NCI-H1092 treated with DMSO at 0.1 percent for 48 hours (cell line): ENCODE results near the gene RRBP1.
A peak's percentile ranks its signal among the peaks of the same experiment; 100 is the strongest.

Experiments used
- DNase-seq: peaks from one replicate; lab custom pipeline; 2025; lab: John Stamatoyannopoulos, UW

The RRBP1 gene

DNA sequence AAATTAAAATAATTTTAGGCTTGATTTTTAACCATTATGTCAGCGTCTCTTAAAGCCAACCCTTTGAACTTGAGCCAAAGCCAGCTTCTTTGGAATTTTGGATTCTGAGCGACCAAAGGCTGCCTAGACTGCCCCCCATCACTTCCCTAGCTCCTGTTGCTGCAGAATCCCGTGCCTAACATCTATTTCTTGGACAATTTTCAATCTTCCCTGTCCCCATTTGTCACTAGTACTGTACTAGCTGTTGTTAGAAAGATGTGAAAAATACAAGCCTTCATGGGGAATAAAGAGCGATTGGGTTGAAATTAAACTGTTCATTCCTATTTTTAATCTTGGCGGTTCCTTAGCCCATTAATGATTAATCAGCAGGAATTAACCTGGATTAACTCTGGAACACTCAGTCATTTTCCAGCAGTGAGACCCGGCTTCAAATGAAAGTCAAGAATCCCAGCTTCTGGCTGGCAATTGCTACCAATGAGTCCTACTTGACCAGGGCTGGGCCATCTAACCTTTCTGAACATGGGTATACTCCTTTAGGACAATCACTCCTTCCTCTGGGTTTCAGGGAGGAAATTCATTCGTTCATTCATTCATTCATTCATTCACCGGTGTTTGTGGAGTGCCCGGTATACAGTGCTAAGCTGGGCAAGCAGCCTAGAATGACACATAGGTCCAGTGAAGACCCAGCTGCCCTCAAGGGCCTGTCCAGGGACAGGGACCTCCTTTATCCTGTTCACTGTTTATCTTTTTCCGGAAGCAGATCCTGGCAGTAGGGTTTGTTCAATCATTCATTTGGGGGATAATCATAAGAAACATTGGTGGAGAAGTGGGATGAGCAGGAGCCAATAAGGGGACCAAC is 1.4 kb upstream of the RRBP1 start:
- DNase-seq = no peak

DNA sequence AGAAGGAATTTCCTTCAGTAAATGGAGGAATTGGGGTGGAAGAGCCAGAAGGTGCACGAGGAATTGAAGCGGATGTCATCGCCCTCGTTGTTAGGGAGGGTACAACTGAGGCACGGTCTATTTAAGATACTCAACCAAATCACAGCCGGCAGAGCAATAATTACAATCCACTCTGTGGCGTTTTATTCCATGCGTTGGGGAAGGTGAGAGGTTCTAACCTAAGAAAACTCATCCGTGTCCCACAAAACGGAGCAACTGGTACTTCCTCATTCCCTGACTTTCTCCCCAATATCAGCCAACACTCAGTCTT is 802 bp upstream of the RRBP1 start:
- no peak for DNase-seq

DNA sequence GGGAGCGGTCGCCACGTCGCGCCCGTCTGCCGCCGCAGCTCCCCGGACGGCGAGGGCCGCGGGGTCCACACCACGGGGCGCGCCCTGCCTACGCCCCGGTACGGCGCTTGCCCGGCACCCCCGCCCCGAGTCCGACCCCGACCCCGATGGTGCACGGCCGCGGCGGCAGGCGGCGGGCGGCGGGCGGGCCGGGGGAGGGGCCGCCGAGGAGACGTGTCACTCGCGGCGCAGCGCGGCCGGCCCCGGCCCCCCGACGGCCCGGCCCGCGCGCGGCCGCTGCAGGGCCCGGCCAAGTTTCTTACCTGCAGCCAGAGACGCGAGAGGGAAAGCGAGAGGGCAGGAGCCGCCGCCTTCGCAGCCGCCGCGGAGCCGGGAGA is 328 bp downstream of the RRBP1 start:
- no peak for DNase-seq

DNA sequence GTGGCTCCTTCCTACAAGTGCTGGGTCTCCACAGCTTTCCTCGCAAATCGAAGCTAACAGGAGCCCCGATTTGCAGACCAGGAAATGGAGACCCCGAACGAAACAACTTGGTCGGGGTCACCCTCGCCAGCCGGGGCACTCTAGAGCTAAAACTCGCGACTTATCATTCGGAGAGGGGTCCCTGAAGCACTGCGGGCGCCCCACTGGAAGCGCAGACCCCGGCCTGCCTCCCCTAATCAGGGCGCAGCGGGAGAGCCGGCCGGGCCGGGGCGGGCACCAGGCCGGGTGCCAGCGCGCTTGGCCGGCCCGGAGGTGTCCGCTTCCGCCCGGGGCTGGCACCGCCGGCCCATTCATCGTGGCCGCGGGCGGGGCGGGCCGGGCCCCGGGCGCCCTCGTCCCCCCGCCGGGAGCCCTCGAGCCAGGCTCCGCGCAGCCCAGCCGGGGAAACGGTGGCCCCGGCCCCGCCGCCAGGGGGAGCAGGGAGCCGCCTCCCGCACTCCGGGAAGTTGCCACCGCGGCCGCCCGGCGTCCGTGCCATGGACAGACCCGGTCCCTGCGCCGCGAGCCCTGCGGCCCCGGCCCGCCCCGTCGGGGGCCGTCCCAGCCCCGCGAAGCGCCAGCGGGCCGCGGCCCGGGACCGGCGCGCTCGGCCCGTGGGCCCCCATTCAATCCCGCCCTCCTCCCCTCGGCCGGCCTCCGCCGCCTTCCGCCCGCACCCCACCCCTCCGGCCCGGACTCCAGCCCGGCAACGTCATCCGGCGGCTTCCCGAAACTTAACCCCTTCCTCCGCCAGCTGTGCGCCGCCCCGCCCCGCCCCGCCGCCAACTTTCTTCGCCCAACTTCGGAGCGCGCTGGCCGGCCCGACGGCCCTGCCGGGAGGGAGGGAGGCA is 961 bp downstream of the RRBP1 start:
- DNase-seq = peak; percentile 44

DNA sequence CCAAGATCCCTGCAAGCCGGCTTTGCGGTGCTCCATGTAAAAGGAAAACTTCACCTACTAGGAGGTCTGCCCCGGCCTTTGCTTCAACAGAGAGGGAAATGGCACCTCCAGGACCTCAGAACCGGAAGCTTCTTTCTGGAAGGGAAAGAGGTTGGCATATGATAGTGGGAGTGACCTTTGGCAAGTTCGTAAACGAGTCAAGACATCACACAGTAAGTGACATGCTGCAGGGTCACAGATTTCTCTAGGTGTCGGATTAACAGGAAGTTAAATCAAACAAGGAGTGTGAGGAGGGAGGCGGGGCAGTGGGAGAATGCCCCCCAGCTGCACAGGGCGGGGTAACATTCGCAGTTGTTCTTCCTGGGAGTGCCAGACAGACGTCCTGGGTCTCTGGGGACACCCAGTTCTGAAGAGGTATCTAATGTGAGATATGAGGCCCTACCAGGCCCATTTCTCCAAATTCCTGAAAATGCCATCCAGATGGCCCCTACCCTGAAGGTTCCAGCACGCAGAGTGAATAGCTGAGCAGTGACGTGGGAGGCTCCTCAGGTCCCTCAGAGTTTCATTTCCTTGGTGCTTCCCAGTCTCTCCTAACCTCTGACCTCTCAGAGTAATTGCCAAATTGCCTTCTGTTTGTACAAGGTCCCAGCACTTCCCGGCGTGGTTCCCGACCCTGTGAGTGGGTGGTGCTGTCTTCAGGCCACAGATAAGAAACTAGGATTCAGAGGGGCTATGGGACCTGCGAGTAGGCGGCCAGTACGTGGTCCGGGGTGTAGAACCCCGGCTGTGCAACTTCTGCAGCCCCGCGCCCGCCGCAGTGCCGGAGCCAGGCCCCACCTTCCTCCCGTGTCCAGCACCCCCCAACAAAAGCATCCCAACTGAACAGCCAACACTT is 1.9 kb downstream of the RRBP1 start:
- no peak for DNase-seq

DNA sequence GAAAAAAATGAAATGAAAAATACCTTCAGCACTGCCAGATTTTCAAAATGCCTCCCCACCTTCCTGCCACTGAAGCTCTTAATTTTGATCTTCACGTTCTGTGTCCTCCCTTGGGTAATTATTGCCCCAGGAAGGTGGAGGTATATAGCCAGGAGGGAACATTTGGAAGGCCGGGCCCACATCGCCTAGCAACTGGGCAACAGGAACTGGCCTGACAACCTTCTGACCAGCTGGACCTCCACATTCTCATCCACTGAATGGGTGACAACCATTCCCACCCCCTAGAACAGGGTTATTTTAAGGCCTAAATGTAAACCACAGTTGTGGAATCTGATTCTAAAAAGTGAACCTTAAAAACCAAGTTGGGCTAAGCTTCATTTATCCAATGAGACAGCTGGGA is 3.2 kb downstream of the RRBP1 start:
- DNase-seq = no peak

DNA sequence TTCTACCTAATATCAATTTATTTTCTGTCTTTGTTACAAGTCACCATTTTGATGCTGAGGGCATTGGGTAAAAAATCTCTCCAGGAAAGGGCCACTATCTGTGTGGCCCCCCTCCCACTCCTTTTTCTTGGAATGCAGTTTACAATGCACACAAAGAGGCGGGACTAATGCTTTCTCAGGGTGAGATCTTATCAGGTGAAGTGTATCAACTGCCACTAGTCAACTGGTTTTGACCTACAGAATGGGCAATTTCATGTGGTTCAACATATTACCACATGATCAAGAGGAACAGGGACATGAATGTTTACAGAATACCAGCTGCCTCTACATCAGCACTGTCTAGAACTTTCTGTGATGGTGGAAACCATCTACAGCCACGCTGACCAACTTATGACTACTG is 3.7 kb downstream of the RRBP1 start:
- no peak for DNase-seq

DNA sequence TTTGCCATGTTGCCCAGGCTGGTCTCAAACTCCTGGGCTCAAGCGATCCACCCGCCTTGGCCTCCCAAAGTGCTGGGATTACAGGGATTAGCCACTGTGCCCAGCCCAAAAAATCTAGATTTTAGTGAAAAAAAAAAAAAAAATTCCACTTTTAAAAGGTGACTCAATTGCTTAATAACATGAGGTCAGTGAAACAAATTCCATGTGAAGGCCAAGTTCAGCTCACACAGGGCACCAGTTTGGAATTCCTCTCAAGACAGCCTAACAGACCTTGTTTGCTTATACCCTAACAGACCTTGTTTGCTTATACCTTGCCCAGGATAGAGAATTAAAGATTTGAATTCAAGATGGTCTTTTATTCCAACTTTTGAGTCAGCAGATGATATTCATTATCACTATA is 5.1 kb downstream of the RRBP1 start:
- no peak for DNase-seq

DNA sequence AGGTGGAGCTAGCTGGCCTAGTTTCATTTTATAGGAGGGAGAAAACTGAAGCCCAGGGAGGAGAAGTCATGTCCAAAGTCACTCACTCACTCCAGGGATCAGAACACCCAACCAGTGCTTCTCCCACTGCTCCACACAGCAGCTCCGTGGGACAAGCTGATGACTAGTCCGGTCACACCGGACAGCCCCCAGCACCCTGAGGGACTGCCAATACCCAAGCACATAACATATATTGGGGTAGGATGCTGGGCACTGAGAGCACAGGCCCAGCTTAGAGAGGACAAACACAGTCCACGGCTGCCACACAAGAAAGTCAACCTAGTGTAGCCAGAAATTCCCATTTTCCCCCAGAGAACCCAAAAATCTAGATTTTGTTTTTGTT is 5.7 kb downstream of the RRBP1 start:
- DNase-seq = no peak

DNA sequence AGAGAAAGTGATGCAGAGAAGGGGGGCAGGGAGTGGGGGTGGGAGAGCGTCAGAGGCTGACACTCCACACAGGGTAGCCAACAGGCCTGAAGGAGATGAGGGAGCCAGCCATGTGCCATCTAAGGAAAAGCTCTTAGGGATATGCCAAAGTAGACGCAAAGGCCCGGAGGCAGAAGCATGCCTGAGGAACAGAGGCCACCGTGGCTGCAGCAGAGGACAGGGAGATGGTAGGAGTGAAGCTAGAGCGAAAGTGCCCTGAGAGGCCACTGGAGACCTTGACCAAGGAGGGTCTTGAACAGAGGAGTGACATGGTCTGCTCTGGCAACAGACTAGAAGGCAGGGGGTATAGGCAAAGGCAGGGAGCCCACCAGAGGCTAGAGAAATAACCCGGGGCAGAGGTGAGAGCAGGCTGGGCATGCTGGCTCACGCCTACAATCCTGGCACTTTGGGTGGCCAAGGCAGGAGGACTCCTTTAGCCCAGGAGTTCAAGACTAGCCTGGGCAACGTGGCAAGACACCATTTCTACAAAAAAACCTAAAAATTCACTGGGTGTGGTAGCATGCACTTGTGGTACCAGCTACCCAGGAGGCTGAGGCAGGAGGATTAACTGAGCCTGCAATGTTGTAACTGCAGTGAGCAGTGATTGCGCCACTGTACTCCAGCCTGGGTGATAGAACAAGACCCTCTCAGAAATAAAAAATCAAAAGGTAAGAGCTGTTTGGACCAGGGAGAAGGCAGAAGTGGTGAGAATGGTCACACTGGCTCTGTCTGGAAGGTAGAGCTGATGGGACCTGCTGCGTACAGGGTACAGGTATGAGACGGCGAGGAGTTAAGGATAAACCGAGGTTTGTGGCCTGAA is 6.3 kb downstream of the RRBP1 start:
- DNase-seq = no peak

DNA sequence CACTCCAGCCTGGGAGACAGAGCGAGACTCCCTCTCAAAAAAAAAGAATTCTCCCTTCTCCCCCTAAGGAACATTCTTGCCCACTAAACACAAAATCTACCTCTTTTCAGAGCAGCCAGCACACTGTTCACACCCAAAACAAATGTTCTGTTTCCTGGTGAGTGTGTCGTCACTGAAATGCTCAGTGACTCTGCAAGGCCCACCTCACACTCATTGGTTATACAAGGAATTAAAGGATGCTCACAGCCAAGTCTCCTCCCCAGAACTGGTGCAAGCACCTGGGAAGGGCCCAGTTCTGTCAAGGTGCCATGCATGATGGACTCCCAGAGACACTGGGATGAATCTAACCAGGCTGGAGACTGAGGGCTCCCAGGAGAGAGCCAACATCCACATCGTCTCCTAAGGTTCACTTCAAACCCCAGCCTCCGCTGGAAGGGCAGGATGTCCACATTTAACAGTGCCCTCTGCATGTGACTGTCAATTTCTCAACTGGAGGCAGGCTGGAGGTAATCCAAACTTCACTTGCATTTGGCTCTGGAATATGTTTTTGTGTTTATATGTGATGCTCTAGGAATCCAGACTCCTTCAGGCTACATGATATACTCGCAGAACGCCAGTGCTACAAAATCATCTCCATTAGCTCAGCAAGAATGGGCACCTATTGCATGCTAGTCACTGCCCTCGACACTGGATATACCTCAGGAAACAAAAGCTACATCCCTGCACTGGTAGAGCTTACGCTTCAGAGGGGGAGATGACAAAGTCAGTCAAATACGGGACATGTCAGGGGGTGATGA is 7.1 kb downstream of the RRBP1 start:
- DNase-seq = no peak

DNA sequence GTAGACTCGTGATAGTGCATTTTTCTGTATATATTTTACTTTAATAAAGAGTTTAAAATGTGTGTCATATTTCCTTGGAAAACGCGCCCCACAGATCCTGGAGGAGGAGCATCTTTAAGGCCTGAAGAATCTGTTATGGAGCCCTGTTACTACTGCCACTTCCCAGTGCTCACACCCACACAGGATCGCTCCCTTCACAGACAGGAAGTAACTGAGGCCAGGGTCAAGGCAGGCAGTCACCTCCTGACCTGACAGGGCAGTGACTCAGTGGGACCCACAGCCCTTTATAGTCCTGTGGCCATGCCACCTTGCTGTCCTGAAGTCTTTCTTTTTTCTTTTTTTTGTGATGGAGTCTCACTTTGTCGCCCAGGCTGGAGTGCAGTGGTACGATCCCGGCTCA is 9.0 kb downstream of the RRBP1 start:
- DNase-seq = no peak

DNA sequence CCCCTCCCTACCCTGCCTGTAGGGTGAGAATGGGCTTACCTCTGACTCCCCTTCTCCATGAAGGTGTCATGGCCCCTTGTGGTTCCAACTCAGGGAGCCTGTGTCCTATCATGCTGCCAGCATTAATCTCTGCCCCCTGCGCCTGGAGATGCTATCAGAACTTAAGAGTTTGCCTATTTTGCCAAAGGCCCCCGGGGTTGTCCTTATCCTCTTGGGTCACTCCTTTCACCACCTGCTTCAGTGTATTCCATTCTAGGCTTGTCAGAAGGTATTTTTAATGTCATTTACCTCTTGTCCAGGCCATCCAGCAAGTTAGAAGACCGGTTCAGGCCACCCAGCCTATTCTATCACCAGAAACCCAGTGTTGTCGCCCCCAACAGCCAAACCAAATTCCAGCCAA is 10.5 kb downstream of the RRBP1 start:
- DNase-seq = no peak

DNA sequence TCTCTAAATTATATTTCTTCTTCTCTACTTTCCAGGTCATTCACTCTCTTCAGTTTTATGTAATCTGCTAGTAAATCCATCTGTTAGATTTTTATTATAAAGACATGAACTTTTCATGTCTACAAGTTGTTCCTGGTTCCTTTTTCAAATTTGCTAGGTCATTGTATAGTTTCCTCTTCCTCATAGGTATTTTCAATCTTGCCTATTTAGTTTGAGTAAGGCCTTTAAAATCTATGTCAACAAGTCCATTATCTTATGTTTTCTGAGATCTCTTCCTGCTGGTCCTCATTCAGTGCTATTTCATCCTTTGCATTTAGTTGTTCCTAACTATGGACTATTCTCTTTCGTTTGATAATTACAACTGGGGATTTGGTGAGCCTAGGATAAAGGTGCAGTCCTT is 11.0 kb downstream of the RRBP1 start:
- DNase-seq = no peak

DNA sequence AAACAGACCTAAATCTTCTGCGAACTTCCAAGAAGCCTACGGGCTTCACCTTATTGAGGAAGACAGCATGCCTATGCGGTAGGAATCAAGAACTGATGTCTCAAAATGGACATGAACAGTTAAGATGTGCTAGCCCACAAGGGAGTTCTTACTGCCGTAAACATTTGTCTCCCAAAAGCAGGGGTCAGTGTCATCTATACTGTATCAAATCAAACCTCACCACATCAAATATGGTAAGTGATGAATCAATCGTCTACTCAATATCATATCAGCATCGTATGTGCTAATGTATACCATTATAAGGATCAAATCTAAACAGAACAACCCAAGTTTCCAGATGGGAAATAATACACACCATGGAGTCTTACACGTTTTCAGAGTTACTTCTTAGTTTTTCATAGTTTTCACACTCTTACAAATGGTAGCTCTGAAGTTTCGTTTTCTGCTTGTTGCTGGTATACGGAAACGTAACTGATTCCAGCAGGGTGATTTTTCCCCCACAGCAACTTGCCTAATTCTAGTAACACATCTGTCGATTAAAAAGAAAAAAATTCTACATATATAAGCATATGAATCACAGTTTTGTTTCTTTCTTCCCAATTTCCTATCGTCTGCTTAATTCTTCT is 12.6 kb downstream of the RRBP1 start:
- DNase-seq = no peak

DNA sequence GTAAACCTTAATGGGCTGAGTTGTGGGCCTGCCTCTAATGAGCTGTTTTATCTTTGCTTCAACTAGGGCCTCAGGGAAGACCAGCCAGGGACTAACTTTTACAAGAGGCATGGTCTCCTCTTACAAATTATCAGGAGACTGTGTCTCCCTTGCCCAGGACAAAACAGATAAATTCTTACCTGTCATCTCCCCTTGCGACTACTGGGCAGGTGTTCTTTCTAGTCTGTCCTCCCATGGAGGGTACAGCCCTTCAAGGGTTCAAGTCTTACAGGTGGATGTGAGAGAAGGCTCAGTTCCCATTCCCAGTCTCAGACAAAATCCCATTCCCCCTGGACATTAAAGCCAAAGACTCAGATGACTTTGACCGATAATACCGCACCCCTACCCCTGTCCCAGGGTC is 13.6 kb downstream of the RRBP1 start:
- no peak for DNase-seq

DNA sequence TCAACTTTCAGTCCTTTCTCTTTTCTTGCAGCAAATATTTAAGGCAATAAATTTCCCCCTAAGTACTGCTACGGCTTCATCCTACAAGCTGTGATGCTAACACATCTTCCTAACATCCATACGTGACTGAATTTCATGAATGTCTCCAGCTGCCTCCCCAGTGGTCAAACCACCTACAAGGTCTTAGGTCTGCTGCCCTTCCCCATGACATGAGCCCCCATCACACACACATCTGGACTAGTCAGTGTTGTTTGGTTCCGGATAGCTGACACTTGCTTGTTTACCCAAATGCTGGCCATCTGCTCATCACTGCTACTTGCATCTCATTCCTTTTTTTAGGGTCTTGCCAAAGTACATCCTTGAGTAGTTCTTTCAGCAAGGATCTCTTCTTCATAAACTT is 14.6 kb downstream of the RRBP1 start:
- no peak for DNase-seq

DNA sequence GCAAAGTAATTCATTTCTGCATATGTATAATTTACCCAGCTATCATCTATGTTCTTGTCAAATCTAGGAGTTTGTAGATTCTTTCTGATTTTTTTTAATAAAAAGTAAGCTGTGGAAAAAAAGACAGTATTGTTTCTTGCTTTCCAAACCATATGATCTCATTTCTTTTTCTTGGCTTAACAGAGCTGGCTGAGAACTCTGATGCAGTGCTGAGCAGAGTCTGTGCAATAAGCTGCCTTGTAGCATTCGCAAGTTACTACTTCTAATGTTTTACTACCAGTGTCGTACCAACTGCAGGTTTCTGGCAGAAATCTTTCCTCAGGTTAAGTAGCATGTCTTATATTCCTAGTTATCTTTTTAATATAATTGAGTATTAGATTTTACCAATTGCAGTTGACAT is 15.6 kb downstream of the RRBP1 start:
- no peak for DNase-seq

DNA sequence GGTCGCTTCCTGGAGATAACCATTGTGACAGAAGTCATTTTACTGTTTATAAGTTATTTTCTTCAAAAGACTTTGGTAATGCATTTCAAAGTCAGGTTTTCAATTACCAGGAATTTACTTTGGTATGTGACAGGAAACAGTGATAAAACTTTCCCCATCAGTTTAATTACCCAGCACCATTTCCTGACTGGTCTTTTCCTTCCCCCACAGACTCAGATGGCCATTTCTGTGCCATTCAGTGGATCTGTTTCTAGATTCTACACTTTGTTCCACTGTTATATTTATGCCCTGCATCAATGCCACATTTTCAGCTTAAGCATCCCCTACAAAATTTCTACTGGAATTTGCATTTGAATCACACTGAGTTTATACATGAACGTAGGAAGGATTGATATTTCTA is 16.3 kb downstream of the RRBP1 start:
- no peak for DNase-seq

DNA sequence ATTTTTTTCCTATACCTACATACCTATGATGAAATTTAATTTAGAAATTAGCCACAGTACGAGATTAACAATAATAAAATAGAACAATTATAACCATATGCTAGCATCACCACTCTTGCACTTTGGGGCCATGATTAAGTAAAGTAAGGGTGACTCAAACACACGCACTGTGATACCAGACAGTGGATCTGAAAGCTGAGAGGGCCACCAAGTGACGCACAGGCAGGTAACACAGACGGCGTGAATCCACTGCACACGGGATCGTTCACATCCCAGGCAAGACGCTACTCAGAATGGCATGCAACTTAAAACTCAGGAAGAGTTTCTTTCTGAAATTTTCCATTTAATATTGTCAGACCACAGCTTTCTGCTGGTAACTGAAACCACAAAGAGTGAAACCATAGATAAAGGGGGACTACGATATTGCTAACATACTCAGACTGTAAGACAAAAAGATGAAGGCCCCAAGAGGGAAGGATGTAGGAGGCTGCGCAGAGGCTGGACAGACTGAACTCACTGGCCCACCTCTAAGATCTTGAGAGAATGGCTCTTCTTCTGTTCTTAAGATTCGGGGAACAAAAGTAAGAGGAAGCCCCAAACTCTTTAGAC is 17.9 kb downstream of the RRBP1 start:
- no peak for DNase-seq
